ENCODE results near the gene SKA1.

Gene SKA1

GRCh38 chr18:50334546-50335152, 40.2 kb upstream of the SKA1 start:
- Histone ChIP-seq H3K36me3 (replicated peaks in 1 of 2; ENCODE audit: control insufficient read depth in 2 of 2, insufficient read depth in 2 of 2, low read length in 2 of 2) (no peaks in the 10 kb centered on the region), H2AFZ (ENCODE audit: low read length) (no peak overlapping the region)
- WGBS, 2 donors (ENCODE audit: extremely low coverage in 2 of 2, insufficient read length in 2 of 2, insufficient replicate concordance in 1 of 2), result no CpG with 5 or more reads among the region's 7 CpGs

DNA sequence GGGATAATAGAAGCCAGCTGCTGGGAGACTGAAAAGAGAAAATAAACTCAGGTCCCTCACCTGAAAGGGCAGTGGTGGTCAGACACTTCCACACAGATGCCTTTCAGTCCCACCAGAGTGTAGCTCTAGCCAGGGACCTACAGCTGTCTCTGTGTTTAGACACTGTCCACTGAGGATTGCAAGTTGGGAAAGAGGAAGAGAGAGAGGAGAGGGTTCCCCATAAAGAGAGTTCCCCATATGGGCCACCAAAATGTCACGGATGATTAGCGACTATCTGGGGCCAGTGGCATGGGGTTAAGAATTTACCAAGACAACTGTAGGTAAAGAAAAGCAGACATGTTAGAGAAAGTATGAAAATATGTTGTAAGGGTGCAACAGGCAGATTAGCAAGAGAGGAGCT, 36.7 kb upstream of the SKA1 start:
- Histone ChIP-seq H3K36me3 (replicated peaks in 1 of 2; ENCODE audit: control insufficient read depth in 2 of 2, insufficient read depth in 2 of 2, low read length in 2 of 2) (no peaks in the 10 kb centered on the region), H3K14ac (ENCODE audit: low read length) (no peak overlapping the region), H3K27me3 (ENCODE audit: control insufficient read depth in 3 of 3, insufficient read depth in 3 of 3, low read depth in 1 of 3, low read length in 3 of 3) (peaks cover 0 to 15% (median 0%) of the 10 kb centered on the region in 3 experiments), H3K4me3 (ENCODE audit: low read length in 2 of 2) (no peak overlapping the region), H2BK15ac (ENCODE audit: low read length) (no peak overlapping the region), H2BK120ac (ENCODE audit: low read depth, low read length) (no peak overlapping the region), H3K4me2 (ENCODE audit: insufficient read depth, low read length, poor library complexity, severe bottlenecking) (no peak overlapping the region), H3K18ac (ENCODE audit: low read length) (no peak overlapping the region), H3K9ac (ENCODE audit: low read depth, low read length, poor library complexity) (no peak overlapping the region), H3K27ac (replicated peaks; ENCODE audit: low read length) (no peak overlapping the region), H2BK5ac (ENCODE audit: low read length) (no peak overlapping the region), H4K8ac (ENCODE audit: low read depth, low read length) (no peak overlapping the region), H4K91ac (ENCODE audit: low read depth, low read length, poor library complexity) (no peak overlapping the region), H3K4ac (ENCODE audit: low read length) (no peak overlapping the region), H2AFZ (ENCODE audit: low read length) (no peak overlapping the region), H3K9me3 (replicated peaks in 1 of 2; ENCODE audit: control insufficient read depth in 2 of 2, insufficient read depth in 1 of 2, low read depth in 1 of 2, low read length in 2 of 2) (peaks cover 0 to 6% of the 10 kb centered on the region in 2 donors), H3K79me1 (ENCODE audit: low read depth, low read length) (no peaks in the 10 kb centered on the region), H3K4me1 (ENCODE audit: control insufficient read depth in 2 of 2, insufficient read depth in 1 of 2, low read depth in 1 of 2, low read length in 2 of 2) (peaks cover 15 to 18% of the 10 kb centered on the region in 2 donors), H3K23ac (ENCODE audit: low read depth, low read length, poor library complexity) (no peak overlapping the region), H2BK12ac (ENCODE audit: low read length) (no peak overlapping the region), H2AK5ac (ENCODE audit: low read depth, low read length) (no peak overlapping the region)
- no peak for DNase-seq (ENCODE audit: low spot score)
- no CpG with 5 or more reads among the region's 2 CpGs for WGBS, 2 donors (ENCODE audit: extremely low coverage in 2 of 2, insufficient read length in 2 of 2, insufficient replicate concordance in 1 of 2)

More at GRCh38 chr18:50334546-50335152, 40.2 kb upstream of the SKA1 start:
- H4K91ac ChIP-seq (ENCODE audit: low read depth, low read length, poor library complexity), result no peak overlapping the region
- peaks cover 0 to 15% (median 0%) of the 10 kb centered on the region in 3 experiments for H3K27me3 ChIP-seq (ENCODE audit: control insufficient read depth in 3 of 3, insufficient read depth in 3 of 3, low read depth in 1 of 3, low read length in 3 of 3)
- H2BK5ac ChIP-seq (ENCODE audit: low read length), result no peak overlapping the region
- H2AK5ac ChIP-seq (ENCODE audit: low read depth, low read length), result no peak overlapping the region
- H3K9ac ChIP-seq (ENCODE audit: low read depth, low read length, poor library complexity), result no peak overlapping the region
- no peak overlapping the region for H3K4ac ChIP-seq (ENCODE audit: low read length)
- H3K4me3 ChIP-seq (ENCODE audit: low read length in 2 of 2), result no peak overlapping the region
- H2BK12ac ChIP-seq (ENCODE audit: low read length), result no peak overlapping the region
- H3K27ac ChIP-seq (replicated peaks; ENCODE audit: low read length), result no peak overlapping the region
- H3K4me1 ChIP-seq (ENCODE audit: control insufficient read depth in 2 of 2, insufficient read depth in 1 of 2, low read depth in 1 of 2, low read length in 2 of 2), result peaks cover 10 to 14% of the 10 kb centered on the region in 2 donors
- no peak overlapping the region for H3K14ac ChIP-seq (ENCODE audit: low read length)
- no peak overlapping the region for H4K8ac ChIP-seq (ENCODE audit: low read depth, low read length)
- H2BK15ac ChIP-seq (ENCODE audit: low read length), result no peak overlapping the region
- no peak overlapping the region for H3K18ac ChIP-seq (ENCODE audit: low read length)
- H2BK120ac ChIP-seq (ENCODE audit: low read depth, low read length), result no peak overlapping the region
- H3K4me2 ChIP-seq (ENCODE audit: insufficient read depth, low read length, poor library complexity, severe bottlenecking), result no peak overlapping the region
- H3K9me3 ChIP-seq (replicated peaks in 1 of 2; ENCODE audit: control insufficient read depth in 2 of 2, insufficient read depth in 1 of 2, low read depth in 1 of 2, low read length in 2 of 2), result peaks cover 2 to 3% of the 10 kb centered on the region in 2 donors
- H3K23ac ChIP-seq (ENCODE audit: low read depth, low read length, poor library complexity), result no peak overlapping the region
- DNase-seq (ENCODE audit: low spot score), result no peak
- no peaks in the 10 kb centered on the region for H3K79me1 ChIP-seq (ENCODE audit: low read depth, low read length)

DNA sequence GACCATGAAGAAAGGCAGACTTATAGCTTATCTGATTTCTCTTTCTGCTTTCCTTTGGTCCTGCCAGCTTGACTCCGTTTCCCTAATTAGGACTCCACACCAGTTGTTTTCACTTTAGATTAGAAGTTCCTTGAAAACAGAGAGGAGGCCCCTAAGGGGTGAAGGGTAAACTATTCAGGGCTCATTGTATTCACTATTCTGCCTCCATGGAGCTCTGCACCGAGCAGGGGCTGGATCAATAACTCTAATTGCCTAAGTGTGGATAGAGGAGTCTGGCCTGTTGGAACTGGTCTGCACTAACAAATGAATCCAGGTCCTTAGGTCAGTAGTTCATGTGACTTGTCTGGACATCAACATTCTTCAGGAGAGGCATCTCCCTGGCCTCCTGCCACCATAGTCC, 36.1 kb upstream of the SKA1 start:
- Histone ChIP-seq H2BK5ac (ENCODE audit: low read length) (no peak overlapping the region), H3K9ac (ENCODE audit: low read depth, low read length, poor library complexity) (no peak overlapping the region), H4K91ac (ENCODE audit: low read depth, low read length, poor library complexity) (no peak overlapping the region), H3K27ac (replicated peaks; ENCODE audit: low read length) (no peak overlapping the region), H2AK5ac (ENCODE audit: low read depth, low read length) (no peak overlapping the region), H2AFZ (ENCODE audit: low read length) (peak overlapping the region; percentile 54), H4K8ac (ENCODE audit: low read depth, low read length) (no peak overlapping the region), H3K9me3 (replicated peaks in 1 of 2; ENCODE audit: control insufficient read depth in 2 of 2, insufficient read depth in 1 of 2, low read depth in 1 of 2, low read length in 2 of 2) (peaks cover 0 to 6% of the 10 kb centered on the region in 2 donors), H3K4me3 (ENCODE audit: low read length in 2 of 2) (no peak overlapping the region), H3K18ac (ENCODE audit: low read length) (no peak overlapping the region), H2BK12ac (ENCODE audit: low read length) (no peak overlapping the region), H3K27me3 (ENCODE audit: control insufficient read depth in 3 of 3, insufficient read depth in 3 of 3, low read depth in 1 of 3, low read length in 3 of 3) (peaks cover 0 to 11% (median 0%) of the 10 kb centered on the region in 3 experiments), H2BK120ac (ENCODE audit: low read depth, low read length) (no peak overlapping the region), H3K4me1 (ENCODE audit: control insufficient read depth in 2 of 2, insufficient read depth in 1 of 2, low read depth in 1 of 2, low read length in 2 of 2) (peaks cover 14 to 18% of the 10 kb centered on the region in 2 donors), H3K14ac (ENCODE audit: low read length) (no peak overlapping the region), H3K4me2 (ENCODE audit: insufficient read depth, low read length, poor library complexity, severe bottlenecking) (no peak overlapping the region), H3K36me3 (replicated peaks in 1 of 2; ENCODE audit: control insufficient read depth in 2 of 2, insufficient read depth in 2 of 2, low read length in 2 of 2) (no peaks in the 10 kb centered on the region), H3K23ac (ENCODE audit: low read depth, low read length, poor library complexity) (no peak overlapping the region), H3K79me1 (ENCODE audit: low read depth, low read length) (no peaks in the 10 kb centered on the region), H2BK15ac (ENCODE audit: low read length) (no peak overlapping the region), H3K4ac (ENCODE audit: low read length) (no peak overlapping the region)
- WGBS, 2 donors (ENCODE audit: extremely low coverage in 2 of 2, insufficient read length in 2 of 2, insufficient replicate concordance in 1 of 2), result no CpG with 5 or more reads among the region's 2 CpGs
- no peak for DNase-seq (ENCODE audit: low spot score)

DNA sequence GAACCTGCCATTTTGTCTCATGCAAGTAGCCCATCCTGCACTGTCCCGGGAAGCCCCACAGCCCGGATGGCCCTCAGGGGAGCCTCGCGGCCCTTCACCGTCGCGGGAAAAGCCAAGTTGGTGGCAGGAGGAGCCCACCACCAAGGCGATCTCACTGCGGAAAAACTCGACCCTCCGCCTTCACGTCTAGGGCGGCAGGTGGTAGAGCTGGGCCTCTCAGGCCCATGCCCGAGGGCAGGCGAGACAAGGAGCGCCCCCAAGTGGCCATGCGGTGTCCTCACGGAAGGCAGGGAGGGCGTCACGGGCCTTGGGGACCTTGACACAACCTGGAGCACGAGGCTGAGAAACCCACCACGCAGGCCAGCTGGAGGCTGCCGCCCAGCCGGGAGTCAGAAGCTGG, 34.8 kb upstream of the SKA1 start:
- H2BK5ac ChIP-seq (ENCODE audit: low read length), result no peak overlapping the region
- no peak overlapping the region for H2BK12ac ChIP-seq (ENCODE audit: low read length)
- peaks cover 0 to 8% (median 0%) of the 10 kb centered on the region in 3 experiments for H3K27me3 ChIP-seq (ENCODE audit: control insufficient read depth in 3 of 3, insufficient read depth in 3 of 3, low read depth in 1 of 3, low read length in 3 of 3)
- H3K4ac ChIP-seq (ENCODE audit: low read length), result no peak overlapping the region
- H3K4me2 ChIP-seq (ENCODE audit: insufficient read depth, low read length, poor library complexity, severe bottlenecking), result no peak overlapping the region
- H3K23ac ChIP-seq (ENCODE audit: low read depth, low read length, poor library complexity), result no peak overlapping the region
- peaks cover 14 to 18% of the 10 kb centered on the region in 2 donors for H3K4me1 ChIP-seq (ENCODE audit: control insufficient read depth in 2 of 2, insufficient read depth in 1 of 2, low read depth in 1 of 2, low read length in 2 of 2)
- peaks cover 0 to 6% of the 10 kb centered on the region in 2 donors for H3K9me3 ChIP-seq (replicated peaks in 1 of 2; ENCODE audit: control insufficient read depth in 2 of 2, insufficient read depth in 1 of 2, low read depth in 1 of 2, low read length in 2 of 2)
- no peak overlapping the region for H2AK5ac ChIP-seq (ENCODE audit: low read depth, low read length)
- H2BK15ac ChIP-seq (ENCODE audit: low read length), result peak overlapping the region; percentile 6
- H3K18ac ChIP-seq (ENCODE audit: low read length), result peak overlapping the region; percentile 15
- H4K8ac ChIP-seq (ENCODE audit: low read depth, low read length), result no peak overlapping the region
- H3K14ac ChIP-seq (ENCODE audit: low read length), result no peak overlapping the region
- no peak overlapping the region for H2BK120ac ChIP-seq (ENCODE audit: low read depth, low read length)
- peak overlapping the region; percentile 89 for H2AFZ ChIP-seq (ENCODE audit: low read length)
- no peak overlapping the region for H3K4me3 ChIP-seq (ENCODE audit: low read length in 2 of 2)
- no peak for DNase-seq (ENCODE audit: low spot score)
- no peak overlapping the region for H4K91ac ChIP-seq (ENCODE audit: low read depth, low read length, poor library complexity)
- no peak overlapping the region for H3K9ac ChIP-seq (ENCODE audit: low read depth, low read length, poor library complexity)
- no peak overlapping the region for H3K27ac ChIP-seq (replicated peaks; ENCODE audit: low read length)
- H3K36me3 ChIP-seq (replicated peaks in 1 of 2; ENCODE audit: control insufficient read depth in 2 of 2, insufficient read depth in 2 of 2, low read length in 2 of 2), result no peaks in the 10 kb centered on the region
- H3K79me1 ChIP-seq (ENCODE audit: low read depth, low read length), result no peaks in the 10 kb centered on the region
- WGBS, 2 donors (ENCODE audit: extremely low coverage in 2 of 2, insufficient read length in 2 of 2, insufficient replicate concordance in 1 of 2), result no CpG with 5 or more reads among the region's 24 CpGs

All from neuronal stem cell (in vitro differentiated cells).